Panc1 (cell line): ENCODE results near the gene ICE2. TPM values are rescaled to one million over a fixed set of nuclear protein-coding genes. Genes with fewer than 3 reads are reported as not detected.

ENCODE experiments used
- ATAC-seq: fragments of 200-7000 bp; cut with Tn5 transposase; 2 replicates; pipeline ENCODE4 v1.9.1; 2020; ENCODE audit warnings: mild to moderate bottlenecking, moderate library complexity
- BruUV-seq: library from RNA; stranded (reverse); fragments of 400-500 nt; replicated peaks from 2 replicates; lab custom pipeline; 2021; lab: Mats Ljungman, UMichigan
- CTCF ChIA-PET: fragments of 300-600 bp; sonication (Branson Sonifier 250); formaldehyde crosslinking; loops from one replicate; lab custom pipeline; 2022; ENCODE audit warnings: antibody characterized with exemption; lab: Charles Lee
- POLR2A ChIA-PET: fragments of 300-600 bp; sonication (Branson Sonifier 250); formaldehyde crosslinking; loops from one replicate; lab custom pipeline; 2022; ENCODE audit warnings: antibody characterized with exemption; lab: Charles Lee
- DNase-seq: peaks from one replicate; pipeline ENCODE4 v3.0.0-alpha.2; 2010; ENCODE audit warnings: low read depth, low spot score
- H3K27ac ChIP-seq: 2 replicates; pipeline ENCODE4 v1.5.1; 2011; ENCODE audit warnings: mild to moderate bottlenecking, low read length, inconsistent platforms
- H3K27me3 ChIP-seq: fragments of 200-500 bp; sonication (Bioruptor generic); 2 replicates; pipeline ENCODE4 v1.6.0; 2014; ENCODE audit warnings: low read length, inconsistent platforms; ENCODE audit not compliant: control insufficient read depth, insufficient read depth
- H3K36me3 ChIP-seq: fragments of 200-500 bp; sonication (Bioruptor generic); 2 replicates; pipeline ENCODE4 v1.5.1; 2014; ENCODE audit warnings: inconsistent platforms, mild to moderate bottlenecking, low read length, moderate library complexity; ENCODE audit not compliant: control insufficient read depth, insufficient read depth
- H3K4me1 ChIP-seq: 2 replicates; pipeline ENCODE4 v1.5.1; 2011; ENCODE audit warnings: inconsistent platforms, mild to moderate bottlenecking, low read length, moderate library complexity; ENCODE audit not compliant: control insufficient read depth, insufficient read depth
- H3K4me3 ChIP-seq, 2 experiments: 2 replicates each; pipeline ENCODE4 v1.5.1; 2011 to 2012; ENCODE audit warnings: low read depth in 2 of 2, low read length in 2 of 2, mild to moderate bottlenecking in 2 of 2, inconsistent platforms in 1 of 2, moderate library complexity in 1 of 2
- H3K9me3 ChIP-seq: fragments of 200-500 bp; sonication (Bioruptor generic); 2 replicates; pipeline ENCODE4 v1.5.1; 2014; ENCODE audit warnings: low read depth, mild to moderate bottlenecking, inconsistent platforms, low read length, moderate library complexity; ENCODE audit not compliant: control insufficient read depth, insufficient read depth
- POLR2AphosphoS5 ChIP-seq: IDR thresholded peaks from 2 replicates; pipeline ENCODE4 v1.6.1; 2012; ENCODE audit warnings: mild to moderate bottlenecking, low read depth, low read length, moderate library complexity
- SIN3A ChIP-seq: IDR thresholded peaks from 2 replicates; pipeline ENCODE4 v1.6.1; 2012; ENCODE audit warnings: low read depth, mild to moderate bottlenecking, low read length, moderate library complexity, borderline replicate concordance; ENCODE audit not compliant: insufficient read depth
- in situ Hi-C: cut with HindIII; loops from 2 replicates; pipeline ENCODE4 v1.10.0; 2016; ENCODE audit warnings: low sequenced_read_pairs, low pct_unique_long_range_greater_than_20kb
- intact Hi-C: fragments of 100-400 bp; cut with micrococcal nuclease; formaldehyde crosslinking; loops from one replicate; pipeline ENCODE4 v1.10.0; 2022; ENCODE audit not compliant: unreplicated experiment
- total RNA-seq: library from RNA; stranded (reverse); gene quantifications from one replicate; pipeline ENCODE4 v1.2.1, GENCODE V29; 2021; ENCODE audit not compliant: unreplicated experiment
- TF ChIP-seq, protein P1 (sequence below): fragments of 450-650 bp; IDR thresholded peaks from 2 replicates; pipeline ENCODE4 v1.5.1; 2017; ENCODE audit warnings: mild to moderate bottlenecking
- TF ChIP-seq, protein P2 (sequence below), 2 experiments: IDR thresholded peaks; 2 replicates each; pipeline ENCODE4 v1.6.1; 2011 to 2012; ENCODE audit warnings: low read depth in 2 of 2, control low read depth in 1 of 2, low read length in 1 of 2, mild to moderate bottlenecking in 1 of 2, moderate library complexity in 1 of 2; ENCODE audit not compliant: insufficient read depth in 1 of 2

The ICE2 gene
- total RNA-seq, 1 experiment from 2014 or later = 66.2 TPM

DNA sequence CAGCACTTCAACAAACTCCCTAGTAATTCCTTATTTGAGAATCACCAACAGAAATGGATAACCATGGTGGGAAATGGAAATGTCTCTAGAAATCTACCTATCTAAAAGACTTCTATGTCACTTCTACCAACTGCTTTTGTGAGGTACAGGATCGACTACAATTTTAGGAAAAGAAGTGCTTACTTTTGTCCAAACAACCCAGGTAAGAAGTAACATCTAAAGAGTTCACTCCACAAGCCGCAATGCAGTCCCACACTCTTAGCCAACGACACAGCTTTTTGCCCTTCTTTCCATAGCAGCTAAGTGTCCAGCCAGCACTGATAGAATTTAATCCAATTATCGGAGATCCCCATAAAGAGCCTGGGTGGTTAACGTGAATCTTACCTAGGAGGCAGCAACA lies 109.2 kb downstream of the ICE2 start:
- Histone ChIP-seq H3K36me3 (peaks cover 11% of the 10 kb centered on the region), H3K27me3 (no peaks in the 10 kb centered on the region), H3K9me3 (no peaks in the 10 kb centered on the region), H3K27ac (peak overlapping the region; percentile 100), H3K4me1 (peaks cover 74% of the 10 kb centered on the region), H3K4me3 (peak overlapping the region in 1 of 2 experiments; percentile 25; a peak in 2 of 4 replicates)
- TF ChIP-seq, protein P1, sequence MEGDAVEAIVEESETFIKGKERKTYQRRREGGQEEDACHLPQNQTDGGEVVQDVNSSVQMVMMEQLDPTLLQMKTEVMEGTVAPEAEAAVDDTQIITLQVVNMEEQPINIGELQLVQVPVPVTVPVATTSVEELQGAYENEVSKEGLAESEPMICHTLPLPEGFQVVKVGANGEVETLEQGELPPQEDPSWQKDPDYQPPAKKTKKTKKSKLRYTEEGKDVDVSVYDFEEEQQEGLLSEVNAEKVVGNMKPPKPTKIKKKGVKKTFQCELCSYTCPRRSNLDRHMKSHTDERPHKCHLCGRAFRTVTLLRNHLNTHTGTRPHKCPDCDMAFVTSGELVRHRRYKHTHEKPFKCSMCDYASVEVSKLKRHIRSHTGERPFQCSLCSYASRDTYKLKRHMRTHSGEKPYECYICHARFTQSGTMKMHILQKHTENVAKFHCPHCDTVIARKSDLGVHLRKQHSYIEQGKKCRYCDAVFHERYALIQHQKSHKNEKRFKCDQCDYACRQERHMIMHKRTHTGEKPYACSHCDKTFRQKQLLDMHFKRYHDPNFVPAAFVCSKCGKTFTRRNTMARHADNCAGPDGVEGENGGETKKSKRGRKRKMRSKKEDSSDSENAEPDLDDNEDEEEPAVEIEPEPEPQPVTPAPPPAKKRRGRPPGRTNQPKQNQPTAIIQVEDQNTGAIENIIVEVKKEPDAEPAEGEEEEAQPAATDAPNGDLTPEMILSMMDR = no peak
- TF ChIP-seq, protein P2, sequence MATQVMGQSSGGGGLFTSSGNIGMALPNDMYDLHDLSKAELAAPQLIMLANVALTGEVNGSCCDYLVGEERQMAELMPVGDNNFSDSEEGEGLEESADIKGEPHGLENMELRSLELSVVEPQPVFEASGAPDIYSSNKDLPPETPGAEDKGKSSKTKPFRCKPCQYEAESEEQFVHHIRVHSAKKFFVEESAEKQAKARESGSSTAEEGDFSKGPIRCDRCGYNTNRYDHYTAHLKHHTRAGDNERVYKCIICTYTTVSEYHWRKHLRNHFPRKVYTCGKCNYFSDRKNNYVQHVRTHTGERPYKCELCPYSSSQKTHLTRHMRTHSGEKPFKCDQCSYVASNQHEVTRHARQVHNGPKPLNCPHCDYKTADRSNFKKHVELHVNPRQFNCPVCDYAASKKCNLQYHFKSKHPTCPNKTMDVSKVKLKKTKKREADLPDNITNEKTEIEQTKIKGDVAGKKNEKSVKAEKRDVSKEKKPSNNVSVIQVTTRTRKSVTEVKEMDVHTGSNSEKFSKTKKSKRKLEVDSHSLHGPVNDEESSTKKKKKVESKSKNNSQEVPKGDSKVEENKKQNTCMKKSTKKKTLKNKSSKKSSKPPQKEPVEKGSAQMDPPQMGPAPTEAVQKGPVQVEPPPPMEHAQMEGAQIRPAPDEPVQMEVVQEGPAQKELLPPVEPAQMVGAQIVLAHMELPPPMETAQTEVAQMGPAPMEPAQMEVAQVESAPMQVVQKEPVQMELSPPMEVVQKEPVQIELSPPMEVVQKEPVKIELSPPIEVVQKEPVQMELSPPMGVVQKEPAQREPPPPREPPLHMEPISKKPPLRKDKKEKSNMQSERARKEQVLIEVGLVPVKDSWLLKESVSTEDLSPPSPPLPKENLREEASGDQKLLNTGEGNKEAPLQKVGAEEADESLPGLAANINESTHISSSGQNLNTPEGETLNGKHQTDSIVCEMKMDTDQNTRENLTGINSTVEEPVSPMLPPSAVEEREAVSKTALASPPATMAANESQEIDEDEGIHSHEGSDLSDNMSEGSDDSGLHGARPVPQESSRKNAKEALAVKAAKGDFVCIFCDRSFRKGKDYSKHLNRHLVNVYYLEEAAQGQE (IDR thresholded peaks at IDR 0.05; ENCODE audit: insufficient read depth in 1 of 2, low read depth in 2 of 2, low read length in 1 of 2) = no peak
- TF ChIP-seq POLR2AphosphoS5 (no peak; the same call in 1 of the 2 replicates), SIN3A (no peak)
- ATAC-seq = no peak
- CTCF ChIA-PET = no interaction called here
- no TSS peak for BruUV-seq
- intact Hi-C loops (loop anchor here (10.0 kb wide), 1 partner anchor 75 kb away; no protein-coding TSS in a partner anchor), in situ Hi-C loops (no loop called here)
- DNase-seq = no peak
- POLR2A ChIA-PET = interaction anchor here (1.6 kb wide), 1 partner anchor 23 kb away, joined by 4 read pairs; no protein-coding TSS in a partner anchor

Other genes with a start within 250 kb of the ICE2 start
- gene ANXA2, start 81.2 kb downstream of the ICE2 start, total RNA-seq = 1,903 TPM